Loucy (cell line): ENCODE results near the gene TCF7L2.

Experiments used
- CTCF ChIP-seq: fragments of 200-600 bp; sonication (generic); conservative IDR thresholded peaks from 2 replicates; pipeline ENCODE4 v1.5.1; 2014; ENCODE audit warnings: mild to moderate bottlenecking, antibody characterized with exemption, low read length
- EZH2phosphoT487 ChIP-seq: fragments of 200-600 bp; IDR thresholded peaks from 2 replicates; pipeline ENCODE4 v1.6.1; 2018; ENCODE audit warnings: antibody characterized with exemption, mild to moderate bottlenecking, moderate library complexity, borderline replicate concordance

GRCh38 chr10:113119801-113120200, 169.8 kb downstream of the TCF7L2 start:
- TF ChIP-seq CTCF (no peak), EZH2phosphoT487 (no peak)
